ENCODE data around the gene NDUFA6. TPM values are rescaled to one million over a fixed set of nuclear protein-coding genes. Genes with fewer than 3 reads are reported as not detected.

NDUFA6 gene
- total RNA-seq, 1 donor, result 41.6 TPM

DNA sequence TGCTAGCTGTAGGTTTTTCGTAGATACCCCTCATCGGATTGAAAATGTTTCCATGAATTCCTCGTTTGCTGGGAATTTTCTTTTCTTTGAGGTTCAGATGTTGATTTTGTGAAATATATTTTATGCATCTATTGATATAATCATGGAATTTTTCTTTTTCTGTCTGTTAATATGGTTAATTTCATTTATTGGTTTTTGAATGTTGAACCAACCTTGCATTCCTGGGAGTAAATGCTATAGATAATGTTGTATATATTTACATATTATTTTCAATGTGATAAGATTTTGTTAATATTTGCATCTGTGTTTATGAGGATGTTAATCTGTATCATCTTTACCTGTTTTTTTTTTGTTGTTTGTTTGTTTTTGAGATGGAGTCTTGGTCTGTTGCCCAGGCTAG lies 10.6 kb upstream of the NDUFA6 start:
- no peak overlapping the region for H3K27ac ChIP-seq (ENCODE audit: low read depth, low read length)
- TF ChIP-seq, protein P1, sequence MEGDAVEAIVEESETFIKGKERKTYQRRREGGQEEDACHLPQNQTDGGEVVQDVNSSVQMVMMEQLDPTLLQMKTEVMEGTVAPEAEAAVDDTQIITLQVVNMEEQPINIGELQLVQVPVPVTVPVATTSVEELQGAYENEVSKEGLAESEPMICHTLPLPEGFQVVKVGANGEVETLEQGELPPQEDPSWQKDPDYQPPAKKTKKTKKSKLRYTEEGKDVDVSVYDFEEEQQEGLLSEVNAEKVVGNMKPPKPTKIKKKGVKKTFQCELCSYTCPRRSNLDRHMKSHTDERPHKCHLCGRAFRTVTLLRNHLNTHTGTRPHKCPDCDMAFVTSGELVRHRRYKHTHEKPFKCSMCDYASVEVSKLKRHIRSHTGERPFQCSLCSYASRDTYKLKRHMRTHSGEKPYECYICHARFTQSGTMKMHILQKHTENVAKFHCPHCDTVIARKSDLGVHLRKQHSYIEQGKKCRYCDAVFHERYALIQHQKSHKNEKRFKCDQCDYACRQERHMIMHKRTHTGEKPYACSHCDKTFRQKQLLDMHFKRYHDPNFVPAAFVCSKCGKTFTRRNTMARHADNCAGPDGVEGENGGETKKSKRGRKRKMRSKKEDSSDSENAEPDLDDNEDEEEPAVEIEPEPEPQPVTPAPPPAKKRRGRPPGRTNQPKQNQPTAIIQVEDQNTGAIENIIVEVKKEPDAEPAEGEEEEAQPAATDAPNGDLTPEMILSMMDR (IDR thresholded peaks at IDR 0.05; ENCODE audit: extremely low read depth, low read depth, low read length), result no peak
- H3K27me3 ChIP-seq (ENCODE audit: insufficient read depth, low read length), result no peaks in the 10 kb centered on the region
- H3K9me3 ChIP-seq (ENCODE audit: low read depth, low read length), result peaks cover 6% of the 10 kb centered on the region
- no peaks in the 10 kb centered on the region for H3K36me3 ChIP-seq (ENCODE audit: insufficient read depth, low read length)
- DNase-seq (ENCODE audit: insufficient read length, low spot score, missing footprints), result no peak
- no peak overlapping the region for H3K4me3 ChIP-seq (ENCODE audit: insufficient read depth, low read length)
- H3K4me2 ChIP-seq (ENCODE audit: insufficient read depth, low read length), result no peak overlapping the region
- H4K20me1 ChIP-seq (ENCODE audit: insufficient read depth, low read length), result no peaks in the 10 kb centered on the region
- no peaks in the 10 kb centered on the region for H3K4me1 ChIP-seq (ENCODE audit: insufficient read depth, low read length)
- no peak overlapping the region for H2AFZ ChIP-seq (ENCODE audit: low read length)
- no peaks in the 10 kb centered on the region for H3K79me2 ChIP-seq (ENCODE audit: insufficient read depth, low read length)

DNA sequence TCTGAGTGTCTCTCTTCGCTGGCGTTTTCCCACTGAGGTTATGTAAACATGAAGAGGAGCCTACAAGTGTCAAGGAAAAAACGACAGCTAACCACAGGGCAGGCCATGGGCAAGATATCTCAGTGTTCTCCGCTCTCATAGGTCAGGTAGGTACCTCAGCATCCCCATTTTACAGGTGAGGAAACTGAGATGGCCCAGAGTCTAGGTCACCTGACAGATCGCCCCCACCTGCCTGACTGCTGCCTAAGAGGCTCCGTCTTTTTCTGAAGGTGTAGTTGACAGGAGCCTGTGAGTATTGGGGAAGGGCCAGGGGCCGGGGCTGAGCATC lies 847 bp upstream of the NDUFA6 start:
- H4K20me1 ChIP-seq (ENCODE audit: insufficient read depth, low read length), result peaks cover 3% of the 10 kb centered on the region
- peak overlapping the region; percentile 97 for H2AFZ ChIP-seq (ENCODE audit: low read length)
- H3K27me3 ChIP-seq (ENCODE audit: insufficient read depth, low read length), result no peaks in the 10 kb centered on the region
- TF ChIP-seq, protein P1 (IDR thresholded peaks at IDR 0.05; ENCODE audit: extremely low read depth, low read depth, low read length), result no peak
- no peaks in the 10 kb centered on the region for H3K9me3 ChIP-seq (ENCODE audit: low read depth, low read length)
- H3K79me2 ChIP-seq (ENCODE audit: insufficient read depth, low read length), result peaks cover 29% of the 10 kb centered on the region
- peaks cover 7% of the 10 kb centered on the region for H3K4me1 ChIP-seq (ENCODE audit: insufficient read depth, low read length)
- H3K4me3 ChIP-seq (ENCODE audit: insufficient read depth, low read length), result peak overlapping the region; percentile 100
- peak overlapping the region; percentile 97 for H3K27ac ChIP-seq (ENCODE audit: low read depth, low read length)
- peaks cover 11% of the 10 kb centered on the region for H3K36me3 ChIP-seq (ENCODE audit: insufficient read depth, low read length)
- DNase-seq (ENCODE audit: insufficient read length, low spot score, missing footprints), result no peak
- H3K4me2 ChIP-seq (ENCODE audit: insufficient read depth, low read length), result peak overlapping the region; percentile 88

- Histone ChIP-seq H3K9me3 (ENCODE audit: low read depth, low read length) (no peaks in the 10 kb centered on the region), H3K79me2 (ENCODE audit: insufficient read depth, low read length) (peaks cover 57% of the 10 kb centered on the region), H3K36me3 (ENCODE audit: insufficient read depth, low read length) (peaks cover 42% of the 10 kb centered on the region)
Measured at GRCh38 chr22:42086051-42086450, 4.5 kb downstream of the NDUFA6 start.

DNA sequence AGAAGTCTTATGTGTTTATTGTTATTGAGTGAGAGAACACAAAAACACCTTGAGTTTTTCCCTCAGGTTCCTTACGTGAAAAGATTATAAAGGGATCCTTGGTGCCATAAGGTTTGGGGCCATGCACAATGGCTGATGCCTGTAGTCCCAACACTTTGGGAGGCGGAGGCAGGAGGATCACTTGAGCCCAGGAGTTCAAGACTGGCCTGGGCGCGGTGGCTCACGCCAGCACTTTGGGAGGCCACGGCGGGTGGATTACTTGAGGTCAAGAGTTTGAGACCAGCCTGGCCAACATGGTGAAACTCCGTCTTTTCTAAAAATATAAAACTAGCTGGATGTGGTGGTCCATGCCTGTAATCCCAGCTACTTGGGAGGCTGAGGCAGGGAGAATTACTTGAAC lies 5.7 kb downstream of the NDUFA6 start:
- Histone ChIP-seq H3K36me3 (ENCODE audit: insufficient read depth, low read length) (peaks cover 42% of the 10 kb centered on the region), H3K4me1 (ENCODE audit: insufficient read depth, low read length) (peaks cover 3% of the 10 kb centered on the region), H3K27ac (ENCODE audit: low read depth, low read length) (no peak overlapping the region), H3K27me3 (ENCODE audit: insufficient read depth, low read length) (no peaks in the 10 kb centered on the region), H3K9me3 (ENCODE audit: low read depth, low read length) (no peaks in the 10 kb centered on the region), H3K4me2 (ENCODE audit: insufficient read depth, low read length) (no peak overlapping the region), H2AFZ (ENCODE audit: low read length) (no peak overlapping the region), H3K4me3 (ENCODE audit: insufficient read depth, low read length) (no peak overlapping the region), H4K20me1 (ENCODE audit: insufficient read depth, low read length) (peaks cover 3% of the 10 kb centered on the region), H3K79me2 (ENCODE audit: insufficient read depth, low read length) (peaks cover 53% of the 10 kb centered on the region)
- TF ChIP-seq, protein P1 (IDR thresholded peaks at IDR 0.05; ENCODE audit: extremely low read depth, low read depth, low read length), result no peak
- DNase-seq (ENCODE audit: insufficient read length, low spot score, missing footprints), result no peak

More at GRCh38 chr22:42086051-42086450, 4.5 kb downstream of the NDUFA6 start:
- no peak overlapping the region for H3K4me3 ChIP-seq (ENCODE audit: insufficient read depth, low read length)
- DNase-seq (ENCODE audit: insufficient read length, low spot score, missing footprints), result no peak
- H3K27ac ChIP-seq (ENCODE audit: low read depth, low read length), result no peak overlapping the region
- TF ChIP-seq, protein P1 (IDR thresholded peaks at IDR 0.05; ENCODE audit: extremely low read depth, low read depth, low read length), result no peak
- H4K20me1 ChIP-seq (ENCODE audit: insufficient read depth, low read length), result peaks cover 3% of the 10 kb centered on the region
- no peaks in the 10 kb centered on the region for H3K4me1 ChIP-seq (ENCODE audit: insufficient read depth, low read length)
- H3K4me2 ChIP-seq (ENCODE audit: insufficient read depth, low read length), result no peak overlapping the region
- no peak overlapping the region for H2AFZ ChIP-seq (ENCODE audit: low read length)
- H3K27me3 ChIP-seq (ENCODE audit: insufficient read depth, low read length), result no peaks in the 10 kb centered on the region
